Measurements from ENCODE around the gene BPIFA1.

The BPIFA1 gene

DNA sequence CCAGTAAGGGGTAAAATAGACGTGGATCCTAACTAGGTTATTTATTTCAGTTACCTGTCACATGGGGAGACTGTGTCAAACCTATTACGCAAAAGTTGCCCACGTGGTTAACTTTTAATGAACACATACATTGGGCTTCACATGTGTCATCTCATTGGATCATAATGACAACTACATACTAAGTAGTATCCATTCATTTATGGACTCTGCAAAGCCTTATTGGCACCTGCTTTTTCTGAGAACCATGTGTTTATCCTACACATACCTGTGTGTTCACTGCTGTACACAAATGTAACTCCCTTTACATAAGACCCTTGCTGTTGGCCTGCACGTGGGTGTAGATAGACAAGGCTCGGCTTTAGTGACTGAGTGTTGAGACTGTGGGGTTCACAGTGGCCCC lies 5.1 kb downstream of the BPIFA1 start:
- DNase-seq = no peak

DNA sequence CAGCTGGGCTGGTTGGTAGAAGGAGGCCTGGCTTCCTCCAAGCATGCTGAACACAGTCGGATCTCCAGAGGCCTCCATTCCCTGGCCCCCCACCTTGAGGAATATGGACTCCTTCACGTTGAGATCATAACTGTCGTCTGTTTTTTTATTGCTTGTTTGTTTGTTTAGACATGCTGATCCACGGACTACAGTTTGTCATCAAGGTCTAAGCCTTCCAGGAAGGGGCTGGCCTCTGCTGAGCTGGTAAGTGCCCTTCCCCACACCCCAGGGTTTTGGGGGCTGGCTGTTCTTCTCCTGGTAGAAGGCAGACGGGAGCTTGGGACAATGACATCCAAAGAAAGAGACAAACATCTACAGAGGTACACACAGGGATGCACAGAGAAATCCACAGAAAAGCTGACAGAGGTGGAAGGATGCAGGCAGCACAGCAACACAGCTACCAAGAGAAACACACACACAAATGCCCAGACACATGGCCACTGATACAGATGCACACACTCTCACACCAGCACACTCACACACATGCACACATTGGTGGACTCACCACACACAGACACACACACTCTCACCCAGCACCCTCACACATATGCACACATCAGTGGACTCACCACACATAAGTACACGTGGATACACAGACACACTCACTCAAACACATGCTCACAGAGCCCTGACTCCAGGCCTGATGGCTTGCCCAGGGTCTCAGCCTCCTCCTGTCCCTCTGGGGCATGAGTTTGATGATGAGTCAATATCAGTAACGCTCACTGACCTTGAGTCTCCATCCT lies 6.7 kb downstream of the BPIFA1 start:
- no peak for DNase-seq

DNA sequence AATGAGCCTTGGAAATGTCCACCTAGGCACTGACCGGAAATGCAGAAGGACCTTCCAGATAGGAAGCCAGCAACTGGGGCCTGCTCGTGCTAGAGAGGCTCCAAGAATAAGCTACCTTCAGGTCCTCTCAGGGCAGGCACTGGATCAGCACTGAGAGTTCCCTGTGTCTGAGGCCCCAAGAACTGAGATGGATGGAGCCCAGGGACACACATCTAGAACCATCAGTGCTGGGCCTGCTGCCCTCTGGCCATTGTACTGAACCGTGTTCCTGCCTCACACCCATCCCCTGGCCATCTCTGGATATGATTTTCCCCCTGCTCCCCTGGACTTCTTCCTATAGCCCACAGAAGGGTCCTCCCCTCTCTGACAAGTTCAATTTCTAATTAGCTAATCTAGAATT lies 10.3 kb downstream of the BPIFA1 start:
- DNase-seq = no peak

DNA sequence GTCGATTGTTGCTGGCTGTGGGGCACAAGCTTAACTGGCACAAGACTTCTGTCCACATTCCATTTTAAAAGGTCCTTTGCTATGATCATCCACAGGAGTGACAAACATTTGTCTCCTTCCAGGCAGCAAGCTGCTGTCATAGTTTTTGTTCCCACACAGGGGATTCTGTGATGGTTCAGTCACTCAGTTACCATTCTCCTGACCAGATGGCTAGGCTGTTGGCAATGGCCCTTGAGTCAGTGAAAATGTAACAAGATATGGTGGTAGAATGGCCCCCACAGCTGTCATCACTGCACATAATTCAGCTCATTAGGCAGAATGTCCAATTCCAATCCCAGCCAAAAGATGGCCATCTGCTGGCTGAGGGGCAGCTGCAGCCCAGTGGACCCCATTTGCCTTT lies 13.7 kb downstream of the BPIFA1 start:
- DNase-seq = no peak

DNA sequence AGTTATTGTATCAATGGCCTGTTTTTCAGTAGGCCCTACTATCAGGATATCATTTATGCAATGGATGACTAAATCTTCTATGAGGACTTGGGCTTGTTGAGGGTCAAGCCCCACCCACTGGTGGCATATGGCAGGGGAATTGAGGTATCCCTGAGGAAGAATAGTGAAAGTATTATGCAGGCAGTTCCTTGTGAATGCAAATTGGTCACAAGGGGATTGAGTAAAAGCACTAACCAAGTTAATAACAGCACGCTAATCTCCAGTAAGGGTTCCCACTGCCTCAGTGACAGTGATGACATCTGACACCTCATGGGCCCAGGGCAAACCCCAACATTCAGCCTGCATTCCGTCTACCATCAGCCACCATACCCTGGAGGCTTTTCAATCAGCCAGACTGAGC lies 14.9 kb downstream of the BPIFA1 start:
- no peak for DNase-seq

DNA sequence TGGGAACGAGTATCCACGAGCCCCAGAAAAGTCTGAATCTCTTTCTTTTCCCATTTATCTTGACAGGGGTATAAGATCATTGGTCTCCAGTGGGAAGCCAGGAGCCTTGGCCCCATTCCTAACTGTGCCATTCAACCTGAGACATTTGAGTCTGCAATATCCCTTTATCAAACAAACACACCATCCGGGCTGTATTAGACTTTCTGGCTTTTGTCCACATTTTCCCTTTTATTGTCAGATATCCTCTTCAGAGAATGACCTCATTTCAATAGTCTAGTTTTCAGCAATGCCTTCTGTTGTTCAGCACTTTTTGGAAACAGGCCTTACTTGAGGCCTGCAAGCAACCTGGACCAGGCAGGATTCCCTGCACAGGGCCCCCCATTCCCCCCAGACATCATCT lies 15.7 kb downstream of the BPIFA1 start:
- no peak for DNase-seq

DNA sequence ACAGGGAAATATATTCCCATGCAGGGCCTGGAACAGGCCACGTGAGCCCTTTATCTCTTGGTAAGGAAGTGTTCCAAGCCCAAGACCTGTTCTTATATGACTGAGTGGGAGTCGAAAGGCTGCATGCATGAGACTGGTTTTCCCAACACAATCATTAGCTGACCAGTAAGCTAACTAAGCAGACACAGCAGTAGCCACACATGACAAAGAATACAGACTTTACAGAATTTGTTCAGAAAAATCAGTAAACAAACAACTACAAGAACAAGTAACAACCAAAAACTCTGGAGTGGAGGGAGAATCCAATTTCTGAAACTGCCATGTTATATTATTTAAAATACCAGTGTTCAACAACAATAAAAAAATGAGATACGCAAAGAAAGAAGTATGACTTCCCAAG lies 16.7 kb downstream of the BPIFA1 start:
- DNase-seq = no peak

DNA sequence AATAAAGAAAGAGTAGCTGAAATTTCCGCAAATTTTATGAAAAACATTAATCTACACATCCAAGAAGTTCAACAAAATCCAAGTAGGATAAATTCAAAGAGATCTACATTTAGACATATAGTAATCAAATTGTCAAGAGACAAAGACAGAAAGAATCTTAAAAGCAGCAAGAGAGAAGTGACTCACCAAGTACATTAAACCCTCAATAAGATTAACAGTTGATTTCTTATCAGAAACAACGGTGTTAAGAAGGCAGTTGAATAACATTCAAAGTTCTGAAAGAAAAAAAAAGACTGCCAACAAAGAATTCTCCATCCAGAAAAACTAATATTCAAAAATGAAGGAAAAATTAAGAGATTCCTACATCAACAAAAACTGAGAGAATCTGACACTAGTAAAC lies 19.2 kb downstream of the BPIFA1 start:
- no peak for DNase-seq

DNA sequence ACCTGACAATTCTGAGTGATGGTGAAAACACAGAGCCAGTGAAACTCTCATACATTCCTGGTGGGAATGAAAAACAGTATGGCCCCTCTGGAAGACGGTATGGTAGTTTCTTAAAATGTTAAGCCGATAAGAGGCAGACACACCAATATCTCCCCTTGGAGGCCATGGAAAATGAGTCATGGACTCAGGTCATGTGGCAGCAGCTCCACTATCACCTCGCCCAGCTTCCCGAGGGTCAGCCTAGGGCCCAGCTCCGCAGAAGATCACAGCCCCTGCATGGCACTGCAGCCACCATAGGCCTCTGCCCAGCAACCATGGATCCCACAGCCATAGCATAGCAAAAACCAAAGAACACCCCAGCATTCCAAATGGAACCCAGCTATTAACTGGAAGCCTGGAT lies 21.4 kb downstream of the BPIFA1 start:
- no peak for DNase-seq

DNA sequence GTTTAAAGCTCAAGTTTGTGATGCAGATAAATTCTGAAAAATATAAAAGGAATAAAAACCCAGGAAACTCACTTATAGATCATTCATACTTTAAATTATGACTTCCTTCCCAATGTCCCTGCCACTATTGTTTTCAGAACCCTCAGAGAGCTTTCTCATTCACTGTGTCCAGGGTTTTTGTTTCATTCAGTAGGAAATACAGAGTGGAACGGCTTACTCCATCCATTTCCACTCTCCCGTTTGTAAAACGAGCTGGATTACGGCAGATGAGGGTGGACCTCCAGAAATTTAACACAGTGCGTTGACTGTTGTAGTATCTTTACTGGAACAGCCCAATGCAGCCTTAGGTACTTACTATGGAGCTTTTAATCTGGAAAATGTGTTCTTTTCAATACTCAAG lies 23.6 kb downstream of the BPIFA1 start:
- DNase-seq = no peak

DNA sequence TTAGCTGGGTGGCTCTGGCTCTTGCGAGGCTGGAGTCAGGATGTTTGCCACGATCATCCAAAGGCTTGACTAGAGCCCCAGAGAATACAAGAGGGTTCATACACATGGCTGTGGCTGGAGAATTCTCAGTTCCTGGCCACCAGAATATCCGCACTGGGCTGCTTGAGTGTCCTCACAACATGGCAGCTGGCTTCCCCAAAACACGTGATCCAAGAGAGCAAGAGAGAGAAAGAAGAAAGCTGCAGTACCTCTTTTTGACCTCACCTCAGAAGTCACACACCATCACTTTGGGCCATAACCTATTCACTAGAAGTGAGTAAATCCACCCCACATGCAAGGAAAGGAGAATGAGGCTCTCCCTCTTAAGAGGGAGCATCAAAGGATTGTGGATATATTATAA lies 25.7 kb downstream of the BPIFA1 start:
- no peak for DNase-seq

DNA sequence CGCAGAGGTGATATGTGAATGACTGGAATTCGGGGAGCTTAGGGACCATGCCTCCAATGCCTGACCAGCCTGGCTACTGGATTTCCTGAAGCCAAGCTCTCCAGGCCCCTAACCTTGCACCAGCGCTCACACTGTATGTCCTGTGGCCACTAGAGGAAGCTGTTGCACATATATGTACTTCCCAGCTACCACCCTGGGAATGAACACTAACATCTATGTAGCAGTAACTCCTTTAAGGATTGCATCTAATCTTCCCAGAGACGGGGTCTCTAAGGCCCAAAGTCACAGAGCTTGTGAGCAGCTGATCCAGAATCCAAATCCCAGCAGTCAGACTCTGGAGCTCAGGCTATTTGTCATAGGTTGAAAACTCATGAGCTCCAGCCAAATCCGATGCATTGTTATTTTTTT lies 26.9 kb downstream of the BPIFA1 start:
- DNase-seq = no peak

DNA sequence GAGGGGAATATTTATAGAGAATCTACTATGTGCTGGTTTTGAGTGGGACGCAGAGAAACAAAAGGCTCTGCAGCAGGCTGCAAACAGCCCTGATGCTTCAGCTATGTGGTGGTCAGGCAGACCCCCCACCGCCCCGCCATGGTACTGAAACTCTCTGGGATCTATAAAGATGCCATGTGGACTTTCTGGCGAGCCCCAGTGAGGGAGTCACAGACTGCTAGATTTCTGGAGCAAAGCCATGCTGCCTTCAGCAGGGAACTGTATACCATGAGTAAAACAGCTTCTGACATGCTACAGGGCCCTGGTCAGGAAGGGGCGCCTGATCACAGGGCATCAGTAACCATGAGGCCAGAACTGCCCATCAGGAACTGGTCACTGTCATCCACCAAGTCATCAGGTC lies 28.0 kb downstream of the BPIFA1 start:
- DNase-seq = no peak

DNA sequence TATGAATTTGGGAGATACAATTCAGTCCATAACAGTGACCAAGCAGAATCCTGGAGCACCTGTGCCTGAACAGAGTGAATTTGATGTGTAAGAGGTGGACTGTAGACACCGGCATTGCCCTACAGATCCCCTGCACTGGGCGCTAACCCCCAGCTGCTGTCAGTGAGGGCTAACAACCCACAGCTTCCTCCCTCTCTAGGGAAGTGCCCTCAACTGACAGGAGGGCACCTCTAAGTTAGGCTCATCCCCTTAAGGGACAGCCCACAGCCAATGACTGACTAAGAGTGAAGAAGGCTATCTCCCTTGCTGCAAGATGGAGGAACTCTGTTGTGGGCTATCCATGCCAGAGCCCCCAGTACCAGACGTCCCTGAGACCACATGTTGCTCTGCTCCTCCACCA lies 31.9 kb downstream of the BPIFA1 start:
- DNase-seq = no peak

DNA sequence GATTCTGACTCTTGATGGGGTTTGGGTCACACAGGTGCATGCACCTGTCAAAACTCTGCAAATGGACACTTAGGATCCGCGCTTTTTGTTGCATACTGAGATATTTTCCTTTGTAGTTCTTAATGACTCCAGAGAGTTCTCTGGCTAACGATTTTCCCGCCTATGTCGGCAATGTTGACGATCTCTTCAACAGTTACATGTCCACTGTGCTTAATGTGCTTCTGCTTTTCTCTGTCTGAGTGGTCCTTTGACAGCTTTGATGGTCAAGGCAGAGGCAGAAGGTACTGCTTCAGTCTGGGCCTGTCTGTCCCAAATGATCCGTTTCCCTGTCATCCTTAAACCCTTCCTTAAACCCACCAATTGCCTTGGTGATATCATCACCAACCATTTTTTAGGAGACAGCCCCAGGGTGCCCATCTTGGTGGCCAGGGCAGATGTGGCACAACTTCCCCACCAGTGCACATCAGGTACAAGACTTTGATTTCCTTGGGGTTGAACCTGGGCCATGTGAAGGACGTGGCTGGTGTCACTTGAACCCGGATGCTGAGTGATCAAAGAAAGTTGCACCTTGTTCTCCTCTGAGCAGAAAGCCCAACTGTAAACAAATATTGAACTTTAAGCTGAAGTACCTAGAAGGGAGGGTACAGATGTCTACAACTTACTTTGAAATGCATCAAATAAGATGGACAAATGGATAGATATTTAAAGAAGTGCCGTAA lies 36.5 kb downstream of the BPIFA1 start:
- DNase-seq = no peak

DNA sequence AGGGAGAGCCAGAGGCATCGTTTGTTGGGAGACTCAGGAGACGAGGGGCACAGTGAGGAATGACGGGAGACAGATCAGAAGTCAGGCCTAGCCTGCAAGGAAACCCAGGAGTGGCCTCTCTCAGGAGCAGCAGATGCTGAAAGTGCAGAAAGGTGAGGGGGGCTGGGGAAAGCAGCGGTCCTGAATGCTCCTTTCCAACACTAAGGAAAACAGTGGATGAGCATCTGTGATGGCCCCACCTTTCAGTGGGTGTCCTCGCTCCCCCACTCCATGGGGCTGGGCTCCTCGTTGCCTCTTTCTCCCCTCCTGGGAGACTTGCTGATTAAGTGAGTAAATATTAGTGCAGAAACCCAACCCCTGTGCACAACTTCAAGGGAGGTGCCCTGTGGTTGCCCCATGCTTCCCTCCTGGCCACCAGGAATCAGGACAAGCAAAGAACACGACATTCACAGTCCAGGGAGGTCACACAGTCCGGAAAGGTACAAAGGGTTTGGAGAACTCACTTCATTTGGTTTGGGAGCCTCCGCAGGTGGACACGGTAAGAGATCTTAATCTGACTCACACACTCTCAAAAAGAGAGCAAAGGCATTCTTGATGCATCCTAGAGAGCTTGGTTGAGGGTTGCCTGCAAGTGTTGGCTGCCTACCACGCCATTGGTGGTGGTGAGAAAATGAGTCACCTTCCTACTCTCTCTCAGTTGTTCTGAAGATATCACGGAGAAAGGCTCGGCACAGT lies 37.5 kb downstream of the BPIFA1 start:
- no peak for DNase-seq

DNA sequence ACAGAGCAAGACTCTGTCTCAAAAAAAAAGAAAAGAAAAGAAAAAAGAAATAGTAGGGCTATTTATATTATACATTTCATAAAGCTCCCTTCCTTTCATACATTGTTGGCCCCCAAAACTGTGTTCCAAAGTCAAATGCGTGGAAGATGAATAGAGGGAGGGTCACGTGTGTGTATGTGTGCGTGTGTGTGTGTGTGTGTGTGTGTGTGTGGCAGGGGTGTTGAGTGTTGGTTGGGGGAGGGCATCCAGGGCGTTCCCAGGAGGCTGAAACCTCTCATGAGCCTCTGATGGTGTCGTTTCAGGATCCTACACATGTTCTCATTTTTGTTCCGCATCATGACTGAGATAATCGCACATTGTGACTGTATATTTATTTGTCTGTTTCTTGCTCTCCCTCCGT lies 39.4 kb downstream of the BPIFA1 start:
- no peak for DNase-seq

DNA sequence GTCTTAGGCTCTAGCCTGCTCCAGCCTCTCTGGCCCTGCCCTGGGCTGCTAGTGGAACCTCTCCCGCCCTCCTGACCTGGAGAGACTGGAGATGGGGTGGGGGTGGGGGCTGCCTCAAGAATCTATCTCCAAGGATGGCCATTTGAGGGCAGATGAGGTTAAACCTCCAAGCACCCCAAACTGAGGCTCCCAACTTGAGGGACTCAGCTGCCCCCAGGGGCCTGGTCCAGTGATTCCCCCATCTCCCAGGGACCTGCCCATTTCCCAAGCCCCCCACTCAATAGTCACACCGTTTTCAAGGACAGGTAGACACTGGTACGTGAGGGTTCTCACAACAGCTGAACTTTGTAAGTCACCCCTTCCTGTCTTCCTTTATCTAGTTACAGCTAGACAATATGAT lies 40.1 kb downstream of the BPIFA1 start:
- DNase-seq = no peak

DNA sequence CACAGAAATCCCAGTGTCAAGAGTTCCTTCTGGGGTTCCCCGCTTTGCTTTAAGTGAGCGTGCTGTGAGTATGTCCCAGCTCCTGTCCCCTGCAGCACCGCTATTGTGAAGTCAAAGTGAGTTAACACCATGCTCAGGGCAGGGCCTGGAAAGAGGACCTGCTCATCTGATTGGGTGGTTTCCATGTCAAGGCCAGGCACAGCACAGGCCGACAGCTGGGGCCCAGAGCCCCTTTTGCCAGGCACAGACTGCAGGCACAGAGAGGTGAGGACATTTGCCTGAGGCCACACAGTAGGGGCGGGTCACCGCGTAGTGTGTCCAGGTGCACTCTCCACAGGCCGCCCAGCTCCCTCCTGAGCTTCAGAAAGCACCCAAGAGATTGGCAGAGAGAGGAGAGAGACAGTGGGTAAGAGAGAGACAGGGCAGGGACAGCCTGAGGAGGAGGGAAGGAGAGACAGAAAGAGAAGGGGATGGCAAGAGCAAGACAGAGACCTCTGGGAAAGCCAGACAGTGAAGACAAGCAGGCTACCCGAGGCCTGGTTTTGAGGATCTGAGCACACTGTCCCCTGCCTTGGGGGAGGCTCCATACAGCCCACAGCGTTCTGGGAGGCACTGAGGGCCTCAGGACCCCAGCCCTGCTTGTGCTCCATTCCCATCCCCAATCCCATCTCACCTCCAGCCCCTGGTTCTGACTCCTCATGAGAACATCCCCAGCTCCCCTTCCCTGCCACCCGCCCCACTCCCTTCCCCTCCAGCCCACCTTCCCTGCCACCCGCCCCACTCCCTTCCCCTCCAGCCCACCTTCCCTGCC lies 40.7 kb downstream of the BPIFA1 start:
- no peak for DNase-seq

DNA sequence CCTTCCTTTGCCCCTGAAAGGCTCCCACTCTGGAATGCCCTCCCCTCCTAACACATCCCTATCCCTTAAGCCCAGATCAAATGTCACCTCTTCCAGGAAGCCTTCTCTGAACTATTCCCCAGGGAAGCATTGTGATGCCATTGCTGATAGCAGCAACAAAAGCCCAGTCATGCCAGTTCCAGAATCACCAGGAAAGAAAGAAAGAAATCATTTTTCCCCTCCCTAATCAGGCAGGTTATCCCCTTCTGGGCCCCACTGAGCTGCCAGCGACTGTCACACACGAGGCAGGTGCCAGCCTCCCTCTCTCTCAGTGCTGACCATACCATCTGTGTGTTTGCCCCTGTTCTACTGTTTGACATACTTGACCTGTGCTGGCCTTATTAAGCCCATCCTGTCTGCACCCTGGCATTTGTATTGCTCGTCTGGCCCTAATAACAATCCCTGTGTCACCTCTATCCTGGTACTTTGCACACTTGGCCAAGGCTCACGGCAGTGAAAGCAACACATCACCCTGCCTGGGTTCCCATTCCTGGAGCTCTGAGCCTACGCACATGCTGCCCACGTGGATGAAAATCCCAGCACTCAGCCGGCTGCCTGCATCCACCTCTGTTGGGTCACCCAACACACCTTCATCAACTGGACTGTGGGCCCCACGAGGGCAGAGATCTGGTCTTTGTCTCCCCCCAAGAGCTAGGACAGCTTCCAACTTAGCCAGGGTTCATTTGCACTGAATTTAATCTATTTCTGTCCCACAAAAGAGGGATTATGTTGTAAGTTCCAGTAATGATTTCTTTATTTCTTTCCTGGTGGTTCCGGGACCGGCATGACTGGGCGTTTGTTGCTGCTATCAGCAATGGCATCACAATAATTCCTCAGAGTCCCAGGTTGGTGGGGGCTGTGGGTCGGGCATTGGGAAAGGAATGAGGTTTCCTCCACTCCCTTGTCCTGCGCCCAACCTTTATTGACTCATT lies 42.0 kb downstream of the BPIFA1 start:
- DNase-seq = no peak

DNA sequence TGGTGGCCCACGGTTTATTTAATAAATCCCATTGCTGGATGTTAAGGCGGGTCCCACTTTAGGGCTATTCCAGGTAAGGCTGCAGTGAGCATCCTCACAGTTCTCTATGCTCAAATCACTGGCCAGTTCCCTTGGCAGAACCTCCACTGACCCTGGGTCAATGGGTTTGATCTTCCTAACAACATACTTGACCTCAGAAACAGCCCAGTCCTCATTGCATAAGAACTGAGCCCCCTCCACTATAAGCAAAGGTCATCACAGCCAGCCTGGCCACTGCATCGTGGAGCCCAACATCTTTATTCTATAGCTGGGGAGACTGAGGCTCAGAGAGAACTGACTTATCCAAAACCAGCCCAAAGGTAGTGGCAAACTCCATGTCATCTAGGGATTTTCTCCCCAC lies 42.9 kb downstream of the BPIFA1 start:
- DNase-seq = no peak

All from activated gamma-delta T cell (primary cell).